ENCODE data around the gene LRP11. TPM values are rescaled to one million over a fixed set of nuclear protein-coding genes. Genes with fewer than 3 reads are reported as not detected.

Gene LRP11
- total RNA-seq, 4 donors from 2014 or later, result 56.0 to 98.3 (median 78.4) TPM

- no peak for DNase-seq (ENCODE audit: low spot score in 2 of 2)
- no peak overlapping the region for H3K4me3 ChIP-seq (ENCODE audit: low read depth, poor library complexity, severe bottlenecking)
- 93 to 96% methylated on average over 6 of the region's 6 CpGs for WGBS, 2 donors
- intact Hi-C loops (cut with DNase I; ENCODE audit: low total_unique reads), result no loop called here
- TF ChIP-seq POLR2A (IDR thresholded peaks at IDR 0.05), result no peak
- no peak for TF ChIP-seq CTCF (IDR thresholded peaks at IDR 0.05)
Observed at GRCh38 chr6:149771925-149772324, 92.2 kb downstream of the LRP11 start.

GRCh38 chr6:149771185-149771584 is 93.0 kb downstream of the LRP11 start:
- TF ChIP-seq CTCF (IDR thresholded peaks at IDR 0.05) (no peak), POLR2A (IDR thresholded peaks at IDR 0.05) (no peak)
- 97 to 98% methylated on average over 3 of the region's 3 CpGs for WGBS, 2 donors
- no peak for DNase-seq (ENCODE audit: low spot score in 2 of 2)
- H3K4me3 ChIP-seq (ENCODE audit: low read depth, poor library complexity, severe bottlenecking), result no peak overlapping the region
- intact Hi-C loops (cut with DNase I; ENCODE audit: low total_unique reads), result no loop called here

- no peak overlapping the region for H3K4me3 ChIP-seq (ENCODE audit: low read depth, poor library complexity, severe bottlenecking)
- intact Hi-C loops (cut with DNase I; ENCODE audit: low total_unique reads), result no loop called here
- WGBS, 2 donors, result 100% methylated on average over 2 of the region's 2 CpGs
- TF ChIP-seq POLR2A (IDR thresholded peaks at IDR 0.05), result no peak
- no peak for TF ChIP-seq CTCF (IDR thresholded peaks at IDR 0.05)
- no peak for DNase-seq (ENCODE audit: low spot score in 2 of 2)
Observed at GRCh38 chr6:149769676-149770075, 94.5 kb downstream of the LRP11 start.

Other genes starting within 250 kb of the LRP11 start
- 10 to 100 TPM; 19.2 to 25.7 (median 23.3) TPM for gene KATNA1, start 215.6 kb downstream of the LRP11 start, total RNA-seq
- gene LATS1, start 146.3 kb downstream of the LRP11 start, total RNA-seq, result 10 to 100 TPM; 17.6 to 27.9 (median 24.3) TPM
- gene NUP43, start 117.8 kb downstream of the LRP11 start, total RNA-seq, result 10 to 100 TPM; 14.6 to 35.2 (median 17.2) TPM
- gene PCMT1, start 114.6 kb downstream of the LRP11 start, total RNA-seq, result 10 to 100 TPM; 68.4 to 93.5 (median 78.3) TPM
- gene RAET1E, start 33.8 kb upstream of the LRP11 start, total RNA-seq, result 10 to 100 TPM; 20.8 to 48.5 (median 36.2) TPM
- gene RAET1G, start 58.8 kb upstream of the LRP11 start, total RNA-seq, result 1 to 10 TPM in 2 of 4 donors, under 1 TPM in 1, not detected in 1; 0.34 to 5.5 (median 4.5) TPM
- gene ULBP2, start 77.7 kb upstream of the LRP11 start, total RNA-seq, result under 1 TPM in 2 of 4 donors, not detected in 2; 0.25 to 0.68 TPM
- gene ULBP1, start 99.6 kb upstream of the LRP11 start, total RNA-seq, result under 1 TPM in 2 of 4 donors, not detected in 2; 0.32 to 0.38 TPM
- gene RAET1L, start 161.2 kb upstream of the LRP11 start, total RNA-seq, result 1 to 10 TPM; 1.2 to 7.1 (median 3.6) TPM
- 1 to 10 TPM in 3 of 4 donors, not detected in 1; 1.2 to 2.4 (median 1.2) TPM for gene ULBP3, start 204.8 kb upstream of the LRP11 start, total RNA-seq

Data from lower leg skin (tissue), 4 donors.